OCI-LY1 (cell line): ENCODE data around the gene GTPBP1.

Experiments used
- EZH2 ChIP-seq: fragments of 200-600 bp; sonication (generic), shearing (Covaris generic); IDR thresholded peaks from 2 replicates; pipeline ENCODE4 v1.8.0; 2017; ENCODE audit warnings: borderline replicate concordance, mixed run types, mild to moderate bottlenecking, antibody characterized with exemption, low read length, moderate library complexity, mixed read lengths
- TF ChIP-seq, protein P1 (sequence below): fragments of 200-600 bp; sonication (generic), shearing (Covaris generic); IDR thresholded peaks from 2 replicates; pipeline ENCODE4 v1.5.1; 2017; ENCODE audit warnings: mild to moderate bottlenecking, antibody characterized with exemption, low read length, moderate library complexity, mixed read lengths

DNA sequence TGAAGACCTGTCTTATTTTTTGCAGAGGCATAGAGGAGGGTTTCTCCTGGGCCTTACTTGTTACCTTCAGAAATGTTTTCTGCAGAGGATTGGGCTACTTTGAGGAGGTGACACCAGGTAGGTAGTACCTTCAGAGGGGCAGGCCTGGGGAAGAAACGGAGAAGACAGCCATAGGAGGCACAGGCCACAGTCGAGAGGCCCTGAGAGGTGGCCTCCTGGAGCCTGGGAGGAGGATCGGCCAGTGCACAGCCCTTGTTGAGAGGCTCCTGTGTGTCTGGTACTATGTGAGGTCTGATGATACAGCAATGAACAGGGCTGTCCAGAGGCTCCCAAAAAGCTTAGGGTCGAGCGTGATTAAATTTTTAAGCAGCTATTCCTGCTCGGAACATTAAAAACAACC, 11.5 kb downstream of the GTPBP1 start:
- TF ChIP-seq EZH2: no peak
- TF ChIP-seq, protein P1, sequence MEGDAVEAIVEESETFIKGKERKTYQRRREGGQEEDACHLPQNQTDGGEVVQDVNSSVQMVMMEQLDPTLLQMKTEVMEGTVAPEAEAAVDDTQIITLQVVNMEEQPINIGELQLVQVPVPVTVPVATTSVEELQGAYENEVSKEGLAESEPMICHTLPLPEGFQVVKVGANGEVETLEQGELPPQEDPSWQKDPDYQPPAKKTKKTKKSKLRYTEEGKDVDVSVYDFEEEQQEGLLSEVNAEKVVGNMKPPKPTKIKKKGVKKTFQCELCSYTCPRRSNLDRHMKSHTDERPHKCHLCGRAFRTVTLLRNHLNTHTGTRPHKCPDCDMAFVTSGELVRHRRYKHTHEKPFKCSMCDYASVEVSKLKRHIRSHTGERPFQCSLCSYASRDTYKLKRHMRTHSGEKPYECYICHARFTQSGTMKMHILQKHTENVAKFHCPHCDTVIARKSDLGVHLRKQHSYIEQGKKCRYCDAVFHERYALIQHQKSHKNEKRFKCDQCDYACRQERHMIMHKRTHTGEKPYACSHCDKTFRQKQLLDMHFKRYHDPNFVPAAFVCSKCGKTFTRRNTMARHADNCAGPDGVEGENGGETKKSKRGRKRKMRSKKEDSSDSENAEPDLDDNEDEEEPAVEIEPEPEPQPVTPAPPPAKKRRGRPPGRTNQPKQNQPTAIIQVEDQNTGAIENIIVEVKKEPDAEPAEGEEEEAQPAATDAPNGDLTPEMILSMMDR: no peak
